Mucosa of rectum (tissue), 2 donors: ENCODE measurements around the gene ATP13A1.

ENCODE experiments used
- H3K27ac ChIP-seq, 2 donors: one replicate each; pipeline ENCODE4 v1.7.0; 2013; ENCODE audit warnings: inconsistent platforms in 2 of 2, low read depth in 2 of 2, low read length in 2 of 2
- H3K27me3 ChIP-seq, 2 donors: one replicate each; pipeline ENCODE4 v1.7.0; 2013; ENCODE audit warnings: low read length in 2 of 2; ENCODE audit not compliant: control insufficient read depth in 2 of 2, insufficient read depth in 2 of 2
- H3K36me3 ChIP-seq, 2 donors: one replicate each; pipeline ENCODE4 v1.7.0; 2013; ENCODE audit warnings: low read length in 2 of 2; ENCODE audit not compliant: control insufficient read depth in 2 of 2, insufficient read depth in 2 of 2
- H3K4me1 ChIP-seq, 2 donors: one replicate each; pipeline ENCODE4 v1.7.0; 2013; ENCODE audit warnings: low read length in 2 of 2, mild to moderate bottlenecking in 1 of 2; ENCODE audit not compliant: control insufficient read depth in 2 of 2, insufficient read depth in 2 of 2
- H3K4me3 ChIP-seq, 2 donors: one replicate each; pipeline ENCODE4 v1.7.0; 2013; ENCODE audit warnings: low read length in 2 of 2
- H3K9ac ChIP-seq, 2 donors: one replicate each; pipeline ENCODE4 v1.7.0; 2013; ENCODE audit warnings: low read length in 2 of 2, low read depth in 1 of 2, mild to moderate bottlenecking in 1 of 2
- H3K9me3 ChIP-seq, 2 donors: one replicate each; pipeline ENCODE4 v1.7.0; 2013; ENCODE audit warnings: low read length in 2 of 2; ENCODE audit not compliant: control insufficient read depth in 2 of 2
- donor health status: healthy.
- donor health status: Normal muscosa, but diverticular disease.

ATP13A1 gene

GRCh38 chr19:19645233-19645870, 18.1 kb downstream of the ATP13A1 start:
- H3K9me3 ChIP-seq = no peaks in the 10 kb centered on the region
- no peaks in the 10 kb centered on the region for H3K27me3 ChIP-seq
- peaks cover 0 to 5% of the 10 kb centered on the region in 2 donors for H3K4me1 ChIP-seq
- no peak overlapping the region for H3K4me3 ChIP-seq
- peaks cover 31 to 37% of the 10 kb centered on the region in 2 donors for H3K36me3 ChIP-seq
- no peak overlapping the region for H3K27ac ChIP-seq
- H3K9ac ChIP-seq = no peak overlapping the region

DNA sequence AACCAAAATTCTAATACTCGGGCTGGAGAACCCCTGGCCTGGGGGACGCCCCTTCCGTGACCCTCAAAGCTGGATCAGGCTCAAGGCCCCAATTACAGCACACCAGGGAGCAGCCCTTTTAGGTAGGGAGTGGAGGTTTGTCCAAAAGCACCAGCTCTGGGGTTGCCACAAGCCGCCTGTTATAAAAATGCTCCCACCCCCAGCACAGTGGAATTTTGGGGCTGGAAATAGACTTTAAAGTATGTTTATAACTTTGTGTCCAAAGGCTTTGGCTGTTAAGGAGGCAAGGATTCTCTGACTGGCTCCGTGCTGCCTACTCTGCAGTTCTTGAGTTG, 19.5 kb downstream of the ATP13A1 start:
- no peaks in the 10 kb centered on the region for H3K27me3 ChIP-seq
- H3K9me3 ChIP-seq = no peaks in the 10 kb centered on the region
- peak overlapping the region; percentile 88 to 91 for H3K27ac ChIP-seq
- H3K36me3 ChIP-seq = peaks cover 23 to 30% of the 10 kb centered on the region in 2 donors
- peak overlapping the region in 1 of 2 donors; percentile 77 for H3K9ac ChIP-seq
- H3K4me3 ChIP-seq = peak overlapping the region; percentile 79 to 93
- H3K4me1 ChIP-seq = peaks cover 0 to 5% of the 10 kb centered on the region in 2 donors

DNA sequence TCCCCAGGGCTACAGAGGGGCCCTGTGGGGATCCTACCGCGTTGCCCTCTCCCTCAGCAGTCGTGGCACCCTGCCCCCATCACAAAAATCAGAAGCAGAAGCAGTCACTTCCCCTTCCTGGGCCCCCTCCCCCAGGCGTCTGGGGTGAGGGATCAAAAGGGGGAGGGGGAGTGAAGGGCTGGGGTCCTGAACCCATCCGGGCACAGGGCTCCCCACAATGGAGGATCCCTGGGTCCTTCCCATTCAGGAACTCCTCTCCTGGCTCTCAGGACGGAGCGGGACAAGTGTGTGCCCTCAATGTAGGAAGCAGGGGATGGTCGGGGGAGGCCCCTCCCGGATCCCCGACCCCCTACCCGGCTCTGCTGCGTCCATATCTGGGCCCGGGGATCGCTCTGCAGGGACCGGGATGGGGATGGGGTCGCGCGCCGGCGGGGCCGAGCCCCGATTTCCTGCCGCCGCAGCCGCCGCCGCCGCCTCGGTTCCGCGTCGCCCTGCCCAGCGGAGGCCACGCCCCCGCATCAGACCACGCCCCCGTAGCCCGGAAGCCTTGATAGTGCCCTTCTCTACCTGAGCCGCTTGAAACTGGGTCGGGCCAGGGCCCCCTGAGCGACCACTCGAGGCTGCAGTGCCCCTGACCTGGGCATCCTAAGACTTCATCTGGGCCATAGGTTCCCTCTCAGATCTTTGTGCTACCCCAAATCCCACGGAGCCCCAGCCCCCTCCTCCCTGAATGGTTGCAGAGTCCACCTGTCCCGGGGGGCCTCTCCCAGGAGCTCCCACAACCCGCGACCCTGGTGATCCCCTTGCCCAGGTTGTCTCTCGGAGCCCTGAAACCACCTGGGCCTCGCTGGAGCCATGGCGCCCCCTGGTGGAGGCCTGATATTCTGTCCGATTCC, 20.1 kb downstream of the ATP13A1 start, which contains the start of gene GMIP:
TSS of gene GMIP (minus strand) at position 500 of the 896 bp plus-strand sequence. CDS start at position 372, 128 bp downstream.
- no peaks in the 10 kb centered on the region for H3K27me3 ChIP-seq
- peak within 1 kb of the TSS; percentile 80 to 84 for H3K9ac ChIP-seq
- peak within 1 kb of the TSS; percentile 88 to 91 for H3K27ac ChIP-seq
- no peaks in the 10 kb centered on the region for H3K9me3 ChIP-seq
- peak within 1 kb of the TSS; percentile 79 to 93 for H3K4me3 ChIP-seq
- peaks cover 23 to 31% of the 10 kb centered on the region in 2 donors for H3K36me3 ChIP-seq
- peaks cover 0 to 5% of the 10 kb centered on the region in 2 donors for H3K4me1 ChIP-seq

- Histone ChIP-seq H3K9ac (peak overlapping the region; percentile 80 to 84), H3K36me3 (peaks cover 25 to 30% of the 10 kb centered on the region in 2 donors), H3K4me3 (peak overlapping the region; percentile 79 to 93), H3K4me1 (peaks cover 0 to 5% of the 10 kb centered on the region in 2 donors), H3K9me3 (no peaks in the 10 kb centered on the region), H3K27me3 (no peaks in the 10 kb centered on the region), H3K27ac (peak overlapping the region in 1 of 2 donors; percentile 91)
These were observed 20.8 kb downstream of the ATP13A1 start for GRCh38 chr19:19642506-19643157.

GRCh38 chr19:19637523-19638251, 25.8 kb downstream of the ATP13A1 start:
- Histone ChIP-seq H3K9me3 (no peaks in the 10 kb centered on the region), H3K27ac (no peak overlapping the region), H3K27me3 (no peaks in the 10 kb centered on the region), H3K36me3 (peaks cover 24 to 34% of the 10 kb centered on the region in 2 donors), H3K4me1 (peaks cover 0 to 2% of the 10 kb centered on the region in 2 donors), H3K4me3 (no peak overlapping the region), H3K9ac (no peak overlapping the region)

DNA sequence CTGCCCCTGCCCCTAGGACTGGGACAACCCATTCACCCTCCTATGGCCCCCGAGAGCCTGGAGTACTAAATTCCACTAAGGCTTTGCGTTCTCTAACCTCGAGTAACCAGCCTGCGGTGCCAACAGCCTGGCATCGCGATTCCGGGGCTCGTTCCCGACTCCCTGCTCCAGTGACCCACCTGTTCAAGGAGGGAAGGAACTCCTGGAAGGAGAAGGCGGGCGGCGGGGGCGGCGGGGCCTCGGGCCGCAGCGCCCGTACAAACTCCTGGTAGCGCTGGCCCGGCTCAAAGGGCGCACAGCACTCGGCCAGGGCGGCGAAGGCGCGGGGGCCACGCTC, 26.3 kb downstream of the ATP13A1 start:
- H3K4me1 ChIP-seq = no peaks in the 10 kb centered on the region
- no peak overlapping the region for H3K4me3 ChIP-seq
- H3K9me3 ChIP-seq = no peaks in the 10 kb centered on the region
- H3K27ac ChIP-seq = no peak overlapping the region
- no peak overlapping the region for H3K9ac ChIP-seq
- no peaks in the 10 kb centered on the region for H3K27me3 ChIP-seq
- peaks cover 26 to 39% of the 10 kb centered on the region in 2 donors for H3K36me3 ChIP-seq

GRCh38 chr19:19636573-19637185, 26.8 kb downstream of the ATP13A1 start:
- Histone ChIP-seq H3K9me3 (no peaks in the 10 kb centered on the region), H3K27me3 (no peaks in the 10 kb centered on the region), H3K36me3 (peaks cover 26 to 39% of the 10 kb centered on the region in 2 donors), H3K9ac (no peak overlapping the region), H3K4me3 (no peak overlapping the region), H3K4me1 (no peaks in the 10 kb centered on the region), H3K27ac (no peak overlapping the region)

DNA sequence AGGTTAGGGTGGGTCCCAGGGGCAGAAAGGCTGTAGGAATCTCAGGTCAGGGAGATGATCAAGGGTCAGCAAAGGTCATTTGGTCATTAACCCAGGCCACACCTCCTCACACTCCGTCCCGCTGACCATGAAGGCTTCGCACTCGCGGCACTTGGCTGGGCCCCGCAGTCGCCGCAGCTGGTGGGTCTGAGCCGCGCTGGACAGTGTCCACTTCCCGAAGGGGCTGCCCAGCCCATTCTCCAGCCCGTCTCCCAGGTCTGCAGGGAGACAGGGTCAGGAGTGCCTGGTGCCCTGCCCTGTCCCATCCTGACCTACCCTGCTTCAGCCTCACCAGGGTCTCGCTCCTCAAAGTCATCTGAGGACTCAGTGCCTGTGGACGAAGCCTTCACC, 28.2 kb downstream of the ATP13A1 start:
- H3K36me3 ChIP-seq = peaks cover 26 to 45% of the 10 kb centered on the region in 2 donors
- no peaks in the 10 kb centered on the region for H3K4me1 ChIP-seq
- H3K4me3 ChIP-seq = no peak overlapping the region
- H3K27me3 ChIP-seq = no peaks in the 10 kb centered on the region
- no peak overlapping the region for H3K27ac ChIP-seq
- no peak overlapping the region for H3K9ac ChIP-seq
- H3K9me3 ChIP-seq = no peaks in the 10 kb centered on the region

- no peaks in the 10 kb centered on the region for H3K4me1 ChIP-seq
- no peak overlapping the region for H3K9ac ChIP-seq
- no peak overlapping the region for H3K27ac ChIP-seq
- H3K27me3 ChIP-seq = no peaks in the 10 kb centered on the region
- no peak overlapping the region for H3K4me3 ChIP-seq
- no peaks in the 10 kb centered on the region for H3K9me3 ChIP-seq
- peaks cover 26 to 45% of the 10 kb centered on the region in 2 donors for H3K36me3 ChIP-seq
These were observed 28.8 kb downstream of the ATP13A1 start for GRCh38 chr19:19634516-19635312.
